H1 (cell line): ENCODE measurements around the gene E2F2. TPM values are rescaled to one million over a fixed set of nuclear protein-coding genes. Genes with fewer than 3 reads are reported as not detected.

Experiments used
- CTCF ChIA-PET: fragments of 300-600 bp; sonication (Branson Sonifier 250); formaldehyde crosslinking; loops from one replicate; lab custom pipeline; 2021; ENCODE audit not compliant: partially characterized antibody; lab: Charles Lee
- POLR2A ChIA-PET: fragments of 300-600 bp; sonication (Branson Sonifier 250); formaldehyde crosslinking; loops from one replicate; lab custom pipeline; 2021; ENCODE audit warnings: inconsistent platforms; ENCODE audit not compliant: partially characterized antibody; lab: Charles Lee
- DNase-seq, 2 experiments: peaks; one replicate each; pipeline versions ENCODE4 v3.0.0 to v3.0.0-alpha.2; 2010 to 2022; ENCODE audit warnings: low spot score in 2 of 2, low read depth in 1 of 2, mixed read lengths in 1 of 2
- FAIRE-seq: peaks from 2 replicates; lab custom pipeline; 2011; peaks lifted over from hg19 to GRCh38; lab: Jason Lieb, UNC
- H2AFZ ChIP-seq: 2 replicates; pipeline ENCODE4 v1.8.1; 2012; ENCODE audit warnings: low read length, inconsistent platforms
- H2AK5ac ChIP-seq: 2 replicates; pipeline ENCODE4 v1.6.1; 2013; ENCODE audit warnings: low read depth, low read length
- H2BK120ac ChIP-seq: replicated peaks from 2 replicates; pipeline ENCODE3; 2013; ENCODE audit warnings: low read depth, low read length, inconsistent platforms
- H2BK12ac ChIP-seq: 2 replicates; pipeline ENCODE4 v1.6.1; 2013; ENCODE audit warnings: low read depth, low read length
- H2BK15ac ChIP-seq: 2 replicates; pipeline ENCODE4 v1.6.1; 2013; ENCODE audit warnings: low read length
- H2BK20ac ChIP-seq: 2 replicates; pipeline ENCODE4 v1.6.1; 2013; ENCODE audit warnings: low read length
- H2BK5ac ChIP-seq: 2 replicates; pipeline ENCODE4 v1.6.1; 2013; ENCODE audit warnings: low read depth, low read length
- H3K14ac ChIP-seq: 2 replicates; pipeline ENCODE4 v1.6.1; 2013; ENCODE audit warnings: inconsistent platforms; ENCODE audit not compliant: insufficient read length
- H3K18ac ChIP-seq: 2 replicates; pipeline ENCODE4 v1.6.1; 2013; ENCODE audit warnings: low read length; ENCODE audit errors: extremely low read depth
- H3K23ac ChIP-seq: 2 replicates; pipeline ENCODE4 v1.6.1; 2013; ENCODE audit warnings: inconsistent platforms; ENCODE audit not compliant: insufficient read length
- H3K23me2 ChIP-seq: 2 replicates; pipeline ENCODE4 v1.6.1; 2013; ENCODE audit warnings: low read depth, low read length
- H3K27ac ChIP-seq: 2 replicates; pipeline ENCODE4 v1.6.1; 2011; ENCODE audit warnings: low read depth, low read length, inconsistent platforms
- H3K27me3 ChIP-seq, 4 experiments: replicated peaks in 1 of 4; 1 replicate in 1 of 4; 2 replicates in 3 of 4; pipeline versions ENCODE4 v1.6.1 to v1.8.1; 2011 to 2013; ENCODE audit warnings: low read length in 3 of 4, mild to moderate bottlenecking in 3 of 4, inconsistent platforms in 2 of 4, mixed read lengths in 2 of 4, moderate library complexity in 1 of 4; ENCODE audit not compliant: control insufficient read depth in 3 of 4, insufficient read depth in 3 of 4; ENCODE audit errors: extremely low read depth in 1 of 4
- H3K36me3 ChIP-seq, 4 experiments: 2 replicates each; pipeline versions ENCODE4 v1.6.1 to v1.8.1; 2011 to 2013; ENCODE audit warnings: mild to moderate bottlenecking in 4 of 4, low read length in 3 of 4, moderate library complexity in 2 of 4, control low read depth in 1 of 4, inconsistent platforms in 1 of 4; ENCODE audit not compliant: insufficient read depth in 4 of 4, control insufficient read depth in 2 of 4
- H3K4ac ChIP-seq: replicated peaks from 2 replicates; pipeline ENCODE3; 2013; ENCODE audit warnings: low read length, low read depth, mixed read lengths, inconsistent platforms; ENCODE audit not compliant: insufficient read length
- H3K4me1 ChIP-seq, 4 experiments: replicated peaks in 1 of 4; 1 replicate in 1 of 4; 2 replicates in 3 of 4; pipeline versions ENCODE4 v1.6.1 to v1.8.1; 2011 to 2013; ENCODE audit warnings: low read length in 3 of 4, inconsistent platforms in 2 of 4, mixed read lengths in 1 of 4; ENCODE audit not compliant: insufficient read depth in 4 of 4, control insufficient read depth in 3 of 4
- H3K4me2 ChIP-seq, 2 experiments: 2 replicates each; pipeline versions ENCODE4 v1.6.1 to v1.8.1; 2011 to 2013; ENCODE audit warnings: low read depth in 2 of 2, low read length in 2 of 2, control low read depth in 1 of 2, inconsistent platforms in 1 of 2, mild to moderate bottlenecking in 1 of 2; ENCODE audit not compliant: insufficient read depth in 1 of 2
- H3K4me3 ChIP-seq, 4 experiments: fragments of 200-600, 300-600 bp in 1 of 4; sonication (generic), shearing (Covaris generic), sonication (Bioruptor Twin) in 1 of 4; 2 replicates each; pipeline versions ENCODE4 v1.5.1 to v1.8.1; 2011 to 2016; ENCODE audit warnings: low read length in 4 of 4, low read depth in 3 of 4, control low read depth in 2 of 4, inconsistent platforms in 2 of 4, mild to moderate bottlenecking in 2 of 4, mixed read lengths in 1 of 4, moderate library complexity in 1 of 4; ENCODE audit not compliant: insufficient read depth in 2 of 4; ENCODE audit errors: extremely low read depth in 1 of 4
- H3K56ac ChIP-seq: replicated peaks from 2 replicates; pipeline ENCODE3; 2013; ENCODE audit warnings: low read depth, mild to moderate bottlenecking, mixed read lengths, low read length, inconsistent platforms; ENCODE audit not compliant: insufficient read length
- H3K79me1 ChIP-seq: 2 replicates; pipeline ENCODE4 v1.6.1; 2013; ENCODE audit warnings: low read depth, low read length, control low read depth
- H3K79me2 ChIP-seq, 2 experiments: 2 replicates each; pipeline versions ENCODE4 v1.6.1 to v1.8.1; 2012 to 2013; ENCODE audit warnings: low read length in 2 of 2, mild to moderate bottlenecking in 2 of 2, inconsistent platforms in 1 of 2; ENCODE audit not compliant: insufficient read depth in 2 of 2, control insufficient read depth in 1 of 2
- H3K9ac ChIP-seq, 4 experiments: replicated peaks in 1 of 4; 1 replicate in 1 of 4; 2 replicates in 3 of 4; pipeline versions ENCODE4 v1.6.1 to v1.8.1; 2011 to 2013; ENCODE audit warnings: low read depth in 3 of 4, low read length in 3 of 4, control low read depth in 2 of 4, mild to moderate bottlenecking in 2 of 4, moderate library complexity in 2 of 4, inconsistent platforms in 1 of 4; ENCODE audit errors: extremely low read depth in 1 of 4
- H3K9me3 ChIP-seq, 2 experiments: 2 replicates each; pipeline versions ENCODE4 v1.6.1 to v1.8.1; 2012 to 2013; ENCODE audit warnings: mild to moderate bottlenecking in 2 of 2, moderate library complexity in 2 of 2, control low read depth in 1 of 2, inconsistent platforms in 1 of 2, low read depth in 1 of 2, low read length in 1 of 2, mixed read lengths in 1 of 2; ENCODE audit not compliant: insufficient read depth in 2 of 2
- H4K20me1 ChIP-seq, 2 experiments: replicated peaks in 1 of 2; 2 replicates each; pipeline versions ENCODE3 to v1.8.1; 2011 to 2013; ENCODE audit warnings: inconsistent platforms in 2 of 2, low read length in 2 of 2, mild to moderate bottlenecking in 1 of 2; ENCODE audit not compliant: insufficient read depth in 2 of 2, control insufficient read depth in 1 of 2
- H4K5ac ChIP-seq: 2 replicates; pipeline ENCODE4 v1.6.1; 2013; ENCODE audit warnings: low read length, low read depth, mixed read lengths, inconsistent platforms; ENCODE audit not compliant: insufficient read length
- H4K8ac ChIP-seq: 2 replicates; pipeline ENCODE4 v1.8.0; 2013; ENCODE audit warnings: mild to moderate bottlenecking, moderate library complexity, low read length, inconsistent platforms; ENCODE audit not compliant: insufficient read depth; ENCODE audit errors: extremely low read depth
- H4K91ac ChIP-seq: replicated peaks from 2 replicates; pipeline ENCODE3; 2013; ENCODE audit warnings: low read length, mixed read lengths, inconsistent platforms; ENCODE audit not compliant: insufficient read length
- ATF2 ChIP-seq: IDR thresholded peaks from 2 replicates; pipeline ENCODE4 v1.6.1; 2012; ENCODE audit warnings: low read length, inconsistent platforms
- CBX5 ChIP-seq: fragments of 300-800, 300-1000 bp; sonication (generic); IDR thresholded peaks from 2 replicates; pipeline ENCODE4 v1.7.1; 2016; ENCODE audit warnings: antibody characterized with exemption, low read length, low read depth
- CHD2 ChIP-seq: IDR thresholded peaks from 2 replicates; pipeline ENCODE4 v1.6.1; 2012; ENCODE audit warnings: low read length, improper control_type of control experiment
- FOSL1 ChIP-seq: IDR thresholded peaks from 2 replicates; pipeline ENCODE4 v1.6.1; 2011; ENCODE audit warnings: mild to moderate bottlenecking, low read depth, low read length, moderate library complexity; ENCODE audit not compliant: insufficient read depth
- JUND ChIP-seq: IDR thresholded peaks from 2 replicates; pipeline ENCODE4 v1.6.1; 2011; ENCODE audit warnings: mild to moderate bottlenecking, improper control_type of control experiment, low read length
- MAX ChIP-seq: IDR thresholded peaks from 2 replicates; pipeline ENCODE4 v1.6.1; 2012; ENCODE audit warnings: inconsistent platforms
- NRF1 ChIP-seq: IDR thresholded peaks from 2 replicates; pipeline ENCODE4 v1.6.1; 2011; ENCODE audit warnings: mild to moderate bottlenecking, low read depth, low read length, improper control_type of control experiment
- SP2 ChIP-seq: IDR thresholded peaks from 2 replicates; pipeline ENCODE4 v1.6.1; 2012; ENCODE audit warnings: mild to moderate bottlenecking, low read length, inconsistent platforms
- SUZ12 ChIP-seq: fragments of 200-600 bp; sonication (generic); IDR thresholded peaks from 2 replicates; pipeline ENCODE4 v1.6.1; 2012; ENCODE audit warnings: mild to moderate bottlenecking, inconsistent platforms, low read length, moderate library complexity, mixed read lengths
- TAF7 ChIP-seq: optimal IDR thresholded peaks from 2 replicates; pipeline ENCODE3; 2011; ENCODE audit warnings: low read depth, mild to moderate bottlenecking, inconsistent platforms, low read length, moderate library complexity, borderline replicate concordance
- TBP ChIP-seq: IDR thresholded peaks from 2 replicates; pipeline ENCODE4 v1.6.1; 2011; ENCODE audit warnings: low read depth, low read length, improper control_type of control experiment
- WGBS, 2 experiments: shearing (Covaris generic) in 1 of 2; methylation state at CpG; one replicate each; pipeline versions ENCODE4 v1.1.6 to v1.1.7; 2013 to 2015; ENCODE audit warnings: low lambda C conversion rate in 2 of 2, mixed read lengths in 2 of 2, inconsistent platforms in 1 of 2, low coverage in 1 of 2, missing lambda C conversion rate in 1 of 2; ENCODE audit not compliant: insufficient replicate concordance in 2 of 2, insufficient coverage in 1 of 2, insufficient read length in 1 of 2; ENCODE audit errors: extremely low coverage in 1 of 2, missing lambda C conversion rate in 1 of 2; 5-methylcytosine and 5-hydroxymethylcytosine counted together
- polyA plus RNA-seq, 7 experiments: library from polyadenylated mRNA; depleted of rRNA in 3 of 7; stranded (reverse) in 5 of 7; unstranded in 2 of 7; fragments of >200 nt in 5 of 7; fragments of 200-250 nt in 2 of 7; gene quantifications; 1 replicate in 5 of 7; 2 replicates in 1 of 7; 4 replicates in 1 of 7; pipeline versions ENCODE4 v1.2.1 to v1.2.3, GENCODE V29; 2011 to 2013; ENCODE audit warnings: missing spikeins in 2 of 7, mixed read lengths in 2 of 7
- total RNA-seq: library from RNA; stranded (reverse); fragmentation: NEBNext Ultra II Directional; extraction: Animal tissue kit (Norgen Biotek cat#: 25700); gene quantifications from 2 replicates; pipeline ENCODE4 v1.2.1, GENCODE V29; 2021

Gene E2F2
- total and polyA plus RNA-seq, 2 of the 8 experiments (the other 6 are each of a cell fraction or from before 2014, with no cell fraction given), result 1.8 to 7.0 TPM

- Histone ChIP-seq H3K79me2 (peaks cover 0 to 50% of the 10 kb centered on the region in 2 experiments; a peak in 2 of 4 replicates), H3K4me3 (no peak overlapping the region), H2AK5ac (no peak overlapping the region), H3K14ac (no peak overlapping the region), H3K36me3 (no peaks in the 10 kb centered on the region), H3K79me1 (peaks cover 17% of the 10 kb centered on the region), H2AFZ (no peak overlapping the region), H3K4me1 (peaks cover 0 to 8% (median 3%) of the 10 kb centered on the region in 4 experiments; a peak in 5 of 7 replicates), H4K91ac (no peak overlapping the region), H3K4me2 (no peak overlapping the region), H3K27me3 (no peaks in the 10 kb centered on the region; a peak in 1 of 7 replicates), H3K9ac (no peak overlapping the region), H3K18ac (no peak overlapping the region), H3K23ac (no peak overlapping the region), H3K23me2 (peaks cover 10% of the 10 kb centered on the region; the same call in 1 of the 2 replicates), H2BK20ac (no peak overlapping the region), H4K20me1 (peaks cover 15 to 32% of the 10 kb centered on the region in 2 experiments), H2BK120ac (no peak overlapping the region), H2BK12ac (no peak overlapping the region), H3K4ac (no peak overlapping the region), H4K8ac (no peak overlapping the region), H2BK5ac (no peak overlapping the region), H3K27ac (no peak overlapping the region), H2BK15ac (no peak overlapping the region), H3K56ac (no peak overlapping the region), H3K9me3 (no peaks in the 10 kb centered on the region), H4K5ac (no peak overlapping the region)
- 89% methylated on average over 9 of the region's 9 CpGs; no CpG with 5 or more reads in 1 of the 2 experiments for WGBS, 2 experiments
- FAIRE-seq (no peak), DNase-seq (no peak)
- ChIA-PET POLR2A (interaction anchor here (1.3 kb wide), 1 partner anchor 13 kb away, joined by 4 read pairs; no protein-coding TSS in a partner anchor), CTCF (interaction anchor here (0.6 to 1.5 kb wide), 3 partner anchors 18 to 107 kb away, joined by 6 read pairs; no protein-coding TSS in a partner anchor)
- TF ChIP-seq ATF2, result no peak
- TF ChIP-seq TAF7, result no peak
- no peak for TF ChIP-seq TBP
- no peak for TF ChIP-seq NRF1
- TF ChIP-seq SUZ12, result no peak
- no peak for TF ChIP-seq JUND
- no peak for TF ChIP-seq MAX
- no peak for TF ChIP-seq CHD2
- no peak for TF ChIP-seq FOSL1
- no peak for TF ChIP-seq SP2
- no peak for TF ChIP-seq CBX5
Observed at GRCh38 chr1:23478896-23479665, 52.0 kb downstream of the E2F2 start.
